Pancreas (tissue), 10 donors: ENCODE measurements around the gene SEMA4G. TPM values are rescaled to one million over a fixed set of nuclear protein-coding genes. Genes with fewer than 3 reads are reported as not detected.

ENCODE experiments used
- ATAC-seq, 4 donors: fragments of 200-7000 bp; cut with Tn5 transposase; one replicate each; pipeline versions ENCODE4 v1.8.0 to v1.9.1; 2020; ENCODE audit warnings: mild to moderate bottlenecking in 4 of 4, moderate library complexity in 4 of 4
- DNase-seq, 6 donors: peaks; one replicate each; pipeline ENCODE4 v3.0.0-alpha.2; 2020
- FAIRE-seq: peaks from 2 replicates; lab custom pipeline; 2012; peaks lifted over from hg19 to GRCh38; lab: Jason Lieb, UNC
- H3K27ac ChIP-seq, 4 donors: fragments of 200-600 bp; sonication (generic); 1 replicate in 3 of 4; 2 replicates in 1 of 4; pipeline versions ENCODE4 v1.5.0 to v1.8.0; 2020
- H3K27me3 ChIP-seq, 4 donors: fragments of 200-600 bp; one replicate each; pipeline ENCODE4 v1.8.0; 2021
- H3K36me3 ChIP-seq, 3 donors: fragments of 200-600 bp; sonication (generic) in 1 of 3; one replicate each; pipeline versions ENCODE4 v1.5.0 to v1.8.0; 2020 to 2021
- H3K4me1 ChIP-seq, 3 donors: fragments of 200-600 bp; one replicate each; pipeline ENCODE4 v1.8.0; 2021
- H3K4me3 ChIP-seq, 4 donors: fragments of 200-600 bp; sonication (generic) in 2 of 4; one replicate each; pipeline versions ENCODE4 v1.5.0 to v1.8.0; 2020 to 2021
- H3K9me3 ChIP-seq, 4 donors: fragments of 200-600 bp; one replicate each; pipeline ENCODE4 v1.8.0; 2021
- CTCF ChIP-seq, 4 donors: fragments of 200-600 bp; sonication (generic) in 3 of 4; IDR thresholded peaks; one replicate each; pipeline versions ENCODE4 v1.5.0 to v1.8.0; 2021; ENCODE audit warnings: antibody characterized with exemption in 4 of 4
- WGBS, 2 donors: extraction: QIAGEN DNeasy Blood & Tissue Kit; methylation state at CpG; one replicate each; pipeline ENCODE4 v1.1.7; 2013; 5-methylcytosine and 5-hydroxymethylcytosine counted together
- intact Hi-C, 3 donors: fragments of 100-400 bp; cut with DNase I; formaldehyde crosslinking; loops; one replicate each; pipeline versions ENCODE4 v1.11.1 to v1.14.2; 2022
- microRNA-seq, 2 donors: library from miRNA; unstranded; fragments of <30 nt; microRNA quantifications; one replicate each; pipeline versions ENCODE4 to v1.1.0, GENCODE V29; 2019 to 2020
- polyA plus RNA-seq, 2 donors: library from polyadenylated mRNA; stranded (reverse); fragments of 200-250 nt; gene quantifications; one replicate each; pipeline ENCODE4 v1.2.3, GENCODE V29; 2013
- total RNA-seq, 6 donors: library from RNA; stranded (reverse); fragmentation: NEBNext Ultra II Directional in 4 of 6; extraction: Animal tissue kit (Norgen Biotek cat#: 25700) in 4 of 6; gene quantifications; one replicate each; pipeline versions ENCODE4 v1.2.1 to v1.2.4, GENCODE V29; 2021 to 2023
- donor health status: healthy with polysubstance abuse.
- donor health status: DM: no; HTN: no; CAD: no; lungs with moderate emphysema.
- donor health status: DM: no; HTN: no; CAD: no.
- donor health status: control.
- donor health status: control.
- donor health status: Bipolar disorder and iron deficiency.
- donor health status: DM: yes; HTN: yes; CAD: no.
- donor health status: DM: no; HTN: no; CAD: no.
- donor health status: DM: no; HTN: no; CAD: no.
- donor health status: DM: yes; HTN: yes; CAD: no.

SEMA4G gene
- total and polyA plus RNA-seq, 8 donors: 8.7 to 36.4 (median 15.3) TPM

GRCh38 chr10:101018600-101019439, 49.5 kb downstream of the SEMA4G start:
- Histone ChIP-seq H3K4me3 (no peak overlapping the region), H3K36me3 (no peaks in the 10 kb centered on the region), H3K27ac (no peak overlapping the region), H3K27me3 (no peaks in the 10 kb centered on the region), H3K9me3 (no peaks in the 10 kb centered on the region), H3K4me1 (no peaks in the 10 kb centered on the region)
- peak; percentile 35 to 70 (median 60) for TF ChIP-seq CTCF (IDR thresholded peaks at IDR 0.05)
- no peak for FAIRE-seq
- ATAC-seq: peak; percentile 71 to 87 (median 82)
- peak; percentile 65 to 94 (median 86) for DNase-seq
- intact Hi-C loops: no loop called here
- 20 to 22% methylated on average over 45 of the region's 45 CpGs for WGBS, 2 donors

Small RNA genes within 50 kb of the gene (microRNA-seq; reads per million reads assigned to microRNA genes)
- gene MIR608: 0 reads per million in 2 donors

Other genes starting within 250 kb of the SEMA4G start
- under 1 TPM; 0.18 to 0.42 (median 0.26) TPM for gene PAX2, start 223.9 kb upstream of the SEMA4G start, total RNA-seq
- under 1 TPM; 0.07 to 0.49 TPM for gene PAX2, start 223.9 kb upstream of the SEMA4G start, polyA plus RNA-seq
- gene SLF2, start 56.5 kb upstream of the SEMA4G start, total RNA-seq: 10 to 100 TPM in 5 of 6 donors, 1 to 10 TPM in 1; 9.5 to 16.8 (median 11.1) TPM
- 10 to 100 TPM; 12.8 to 16.5 TPM for gene SLF2, start 56.5 kb upstream of the SEMA4G start, polyA plus RNA-seq
- 10 to 100 TPM; 31.0 to 49.3 (median 36.2) TPM for gene MRPL43, start 18.0 kb downstream of the SEMA4G start, total RNA-seq
- gene MRPL43, start 18.0 kb downstream of the SEMA4G start, polyA plus RNA-seq: 10 to 100 TPM; 67.7 to 93.5 TPM
- 1 to 10 TPM; 1.7 to 5.4 (median 3.8) TPM for gene TWNK, start 18.0 kb downstream of the SEMA4G start, total RNA-seq
- 1 to 10 TPM; 3.1 to 3.2 TPM for gene TWNK, start 18.0 kb downstream of the SEMA4G start, polyA plus RNA-seq
- 10 to 100 TPM; 10.5 to 26.5 (median 14.4) TPM for gene LZTS2, start 30.3 kb downstream of the SEMA4G start, total RNA-seq
- gene LZTS2, start 30.3 kb downstream of the SEMA4G start, polyA plus RNA-seq: 10 to 100 TPM; 41.1 to 52.2 TPM
- under 1 TPM; 0.18 to 0.49 (median 0.27) TPM for gene PDZD7, start 61.6 kb downstream of the SEMA4G start, total RNA-seq
- gene PDZD7, start 61.6 kb downstream of the SEMA4G start, polyA plus RNA-seq: under 1 TPM; 0.89 to 0.99 TPM
- 10 to 100 TPM in 5 of 6 donors, 1 to 10 TPM in 1; 8.2 to 33.5 (median 13.8) TPM for gene SFXN3, start 61.7 kb downstream of the SEMA4G start, total RNA-seq
- gene SFXN3, start 61.7 kb downstream of the SEMA4G start, polyA plus RNA-seq: 10 to 100 TPM; 19.2 to 19.3 TPM
- gene KAZALD1, start 92.5 kb downstream of the SEMA4G start, total RNA-seq: 1 to 10 TPM in 2 of 6 donors, under 1 TPM in 4; 0.19 to 1.5 (median 0.67) TPM
- gene KAZALD1, start 92.5 kb downstream of the SEMA4G start, polyA plus RNA-seq: 1 to 10 TPM; 1.3 to 1.6 TPM
- gene TLX1, start 161.8 kb downstream of the SEMA4G start, total RNA-seq: not detected
- gene TLX1, start 161.8 kb downstream of the SEMA4G start, polyA plus RNA-seq: under 1 TPM; 0.11 to 0.19 TPM